Measurements from ENCODE around the gene TNNC1. TPM values are rescaled to one million over a fixed set of nuclear protein-coding genes. Genes with fewer than 3 reads are reported as not detected.

TNNC1 gene
- total and polyA plus RNA-seq, 2 donors (not counting 1 experiment from before 2014, with no cell fraction given): 0.33 to 0.69 TPM

DNA sequence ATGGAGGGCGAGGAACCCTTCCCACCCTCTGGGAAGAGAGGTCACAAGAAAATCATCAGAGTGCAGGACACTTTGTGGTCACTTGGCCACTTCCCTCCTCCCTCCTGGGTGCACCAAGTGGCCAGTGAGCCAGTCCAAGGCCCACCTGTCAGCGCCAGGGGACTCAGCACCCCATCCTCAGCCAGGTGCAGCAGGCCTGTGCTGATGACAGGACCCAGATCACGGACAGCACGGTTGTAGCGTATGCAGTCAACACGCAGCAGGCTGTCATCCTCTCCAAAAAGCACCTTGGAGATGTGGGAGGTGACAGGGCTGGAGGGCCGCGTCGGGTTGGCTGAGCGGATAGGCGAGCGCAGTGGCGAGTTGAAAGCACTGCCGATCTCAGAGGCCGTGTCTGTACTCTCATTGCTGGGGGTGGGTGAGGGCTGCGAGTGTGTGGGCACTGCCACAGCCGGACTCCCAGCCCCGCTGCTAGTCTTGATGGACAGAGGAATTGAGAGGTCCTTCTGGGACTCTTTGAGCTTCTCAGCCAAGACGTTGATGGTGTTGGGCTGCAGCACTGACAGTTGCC, 50.5 kb downstream of the TNNC1 start:
- no peak for TF ChIP-seq EZH2 (IDR thresholded peaks at IDR 0.05; ENCODE audit: low read length, missing control alignments)
- TF ChIP-seq, protein P1, sequence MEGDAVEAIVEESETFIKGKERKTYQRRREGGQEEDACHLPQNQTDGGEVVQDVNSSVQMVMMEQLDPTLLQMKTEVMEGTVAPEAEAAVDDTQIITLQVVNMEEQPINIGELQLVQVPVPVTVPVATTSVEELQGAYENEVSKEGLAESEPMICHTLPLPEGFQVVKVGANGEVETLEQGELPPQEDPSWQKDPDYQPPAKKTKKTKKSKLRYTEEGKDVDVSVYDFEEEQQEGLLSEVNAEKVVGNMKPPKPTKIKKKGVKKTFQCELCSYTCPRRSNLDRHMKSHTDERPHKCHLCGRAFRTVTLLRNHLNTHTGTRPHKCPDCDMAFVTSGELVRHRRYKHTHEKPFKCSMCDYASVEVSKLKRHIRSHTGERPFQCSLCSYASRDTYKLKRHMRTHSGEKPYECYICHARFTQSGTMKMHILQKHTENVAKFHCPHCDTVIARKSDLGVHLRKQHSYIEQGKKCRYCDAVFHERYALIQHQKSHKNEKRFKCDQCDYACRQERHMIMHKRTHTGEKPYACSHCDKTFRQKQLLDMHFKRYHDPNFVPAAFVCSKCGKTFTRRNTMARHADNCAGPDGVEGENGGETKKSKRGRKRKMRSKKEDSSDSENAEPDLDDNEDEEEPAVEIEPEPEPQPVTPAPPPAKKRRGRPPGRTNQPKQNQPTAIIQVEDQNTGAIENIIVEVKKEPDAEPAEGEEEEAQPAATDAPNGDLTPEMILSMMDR (conservative IDR thresholded peaks at IDR 0.05 in 1 of 2, IDR thresholded peaks at IDR 0.05 in 1 of 2; ENCODE audit: low read depth in 1 of 2, low read length in 2 of 2): no peak
- no peaks in the 10 kb centered on the region for H4K20me1 ChIP-seq (ENCODE audit: control insufficient read depth, extremely low read depth, insufficient read depth, low read length)
- no peaks in the 10 kb centered on the region for H3K27me3 ChIP-seq (ENCODE audit: control insufficient read depth, insufficient read depth, low read length)
- no peaks in the 10 kb centered on the region for H3K4me1 ChIP-seq (ENCODE audit: control insufficient read depth, extremely low read depth, insufficient read depth, low read length)
- no peak overlapping the region for H3K4me2 ChIP-seq (ENCODE audit: extremely low read depth, insufficient read depth, low read length)
- DNase-seq (ENCODE audit: low read depth in 2 of 2): no peak
- peaks cover 7% of the 10 kb centered on the region for H3K79me2 ChIP-seq (ENCODE audit: control insufficient read depth, insufficient read depth, low read length)
- H3K9ac ChIP-seq (ENCODE audit: insufficient read depth, low read length): no peak overlapping the region
- H3K36me3 ChIP-seq (ENCODE audit: control insufficient read depth, insufficient read depth, low read length): peaks cover 47% of the 10 kb centered on the region
- no peak overlapping the region for H2AFZ ChIP-seq (ENCODE audit: low read length)
- H3K27ac ChIP-seq (ENCODE audit: insufficient read depth, low read length): no peak overlapping the region
- H3K4me3 ChIP-seq (replicated peaks in 1 of 4; ENCODE audit: control extremely low read depth in 1 of 4, insufficient read depth in 1 of 4, low read depth in 3 of 4, low read length in 4 of 4): no peak overlapping the region
- no peaks in the 10 kb centered on the region for H3K9me3 ChIP-seq (ENCODE audit: control insufficient read depth, insufficient read depth, low read depth, low read length)

DNA sequence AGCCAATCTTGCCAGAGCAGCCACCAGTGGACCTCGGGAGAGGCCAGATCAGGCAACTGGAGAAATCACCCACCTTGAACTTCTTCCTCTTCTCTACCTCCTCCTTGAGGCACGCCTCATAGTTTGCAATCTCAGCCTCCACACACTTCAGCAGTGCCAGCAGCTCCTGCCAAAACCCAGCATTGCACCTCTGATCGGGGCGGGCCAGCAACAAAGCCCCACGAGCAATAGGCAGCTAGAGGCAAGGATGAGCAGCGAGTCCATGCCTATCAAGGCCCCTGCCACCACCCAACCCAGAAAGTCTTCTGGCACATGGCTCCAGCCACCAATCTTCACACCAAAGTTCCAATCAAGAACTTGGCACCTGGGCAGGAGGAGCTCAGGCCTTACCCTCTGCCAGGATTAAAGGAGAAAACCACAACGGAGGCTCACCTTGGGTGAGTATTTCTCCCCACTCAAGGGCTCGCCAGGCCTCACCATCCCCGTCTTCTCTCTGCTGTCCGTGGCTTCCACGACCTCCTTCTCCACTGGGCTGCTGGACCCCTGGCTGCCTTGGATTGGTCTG, 51.1 kb downstream of the TNNC1 start:
- Histone ChIP-seq H3K36me3 (ENCODE audit: control insufficient read depth, insufficient read depth, low read length) (peaks cover 45% of the 10 kb centered on the region), H4K20me1 (ENCODE audit: control insufficient read depth, extremely low read depth, insufficient read depth, low read length) (no peaks in the 10 kb centered on the region), H3K4me3 (replicated peaks in 1 of 4; ENCODE audit: control extremely low read depth in 1 of 4, insufficient read depth in 1 of 4, low read depth in 3 of 4, low read length in 4 of 4) (no peak overlapping the region), H3K4me1 (ENCODE audit: control insufficient read depth, extremely low read depth, insufficient read depth, low read length) (no peaks in the 10 kb centered on the region), H3K9ac (ENCODE audit: insufficient read depth, low read length) (no peak overlapping the region), H3K79me2 (ENCODE audit: control insufficient read depth, insufficient read depth, low read length) (peaks cover 1% of the 10 kb centered on the region), H2AFZ (ENCODE audit: low read length) (no peak overlapping the region), H3K27me3 (ENCODE audit: control insufficient read depth, insufficient read depth, low read length) (no peaks in the 10 kb centered on the region), H3K9me3 (ENCODE audit: control insufficient read depth, insufficient read depth, low read depth, low read length) (no peaks in the 10 kb centered on the region), H3K4me2 (ENCODE audit: extremely low read depth, insufficient read depth, low read length) (no peak overlapping the region), H3K27ac (ENCODE audit: insufficient read depth, low read length) (no peak overlapping the region)
- DNase-seq (ENCODE audit: low read depth in 2 of 2): no peak
- TF ChIP-seq, protein P1 (conservative IDR thresholded peaks at IDR 0.05 in 1 of 2, IDR thresholded peaks at IDR 0.05 in 1 of 2; ENCODE audit: low read depth in 1 of 2, low read length in 2 of 2): no peak
- TF ChIP-seq EZH2 (IDR thresholded peaks at IDR 0.05; ENCODE audit: low read length, missing control alignments): no peak

DNA sequence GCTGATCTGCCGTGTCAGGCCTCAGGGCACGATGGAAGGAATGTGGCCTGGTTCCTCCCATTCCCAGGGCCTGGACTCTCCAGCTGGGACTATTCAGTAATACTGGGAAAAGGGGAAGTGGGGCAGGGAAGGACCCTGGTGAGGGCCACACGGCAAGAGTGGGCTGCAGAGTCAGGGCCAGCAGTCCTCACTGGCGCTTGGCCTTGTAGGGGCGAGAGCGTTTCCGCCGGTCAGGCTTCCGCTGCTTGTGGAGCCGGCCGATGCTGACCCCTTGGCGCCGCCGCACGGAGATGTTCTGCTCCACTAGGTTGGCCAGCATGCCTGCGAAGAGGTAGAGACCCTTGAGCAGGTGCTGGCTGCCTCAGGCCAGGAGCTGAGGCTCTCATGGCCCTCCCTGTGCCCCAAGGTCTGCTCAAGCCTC, 51.7 kb downstream of the TNNC1 start:
- Histone ChIP-seq H2AFZ (ENCODE audit: low read length) (no peak overlapping the region), H3K79me2 (ENCODE audit: control insufficient read depth, insufficient read depth, low read length) (no peaks in the 10 kb centered on the region), H3K27ac (ENCODE audit: insufficient read depth, low read length) (no peak overlapping the region), H3K9me3 (ENCODE audit: control insufficient read depth, insufficient read depth, low read depth, low read length) (no peaks in the 10 kb centered on the region), H4K20me1 (ENCODE audit: control insufficient read depth, extremely low read depth, insufficient read depth, low read length) (no peaks in the 10 kb centered on the region), H3K36me3 (ENCODE audit: control insufficient read depth, insufficient read depth, low read length) (peaks cover 43% of the 10 kb centered on the region), H3K4me1 (ENCODE audit: control insufficient read depth, extremely low read depth, insufficient read depth, low read length) (no peaks in the 10 kb centered on the region), H3K27me3 (ENCODE audit: control insufficient read depth, insufficient read depth, low read length) (no peaks in the 10 kb centered on the region), H3K9ac (ENCODE audit: insufficient read depth, low read length) (no peak overlapping the region), H3K4me3 (replicated peaks in 1 of 4; ENCODE audit: control extremely low read depth in 1 of 4, insufficient read depth in 1 of 4, low read depth in 3 of 4, low read length in 4 of 4) (no peak overlapping the region), H3K4me2 (ENCODE audit: extremely low read depth, insufficient read depth, low read length) (no peak overlapping the region)
- TF ChIP-seq EZH2 (IDR thresholded peaks at IDR 0.05; ENCODE audit: low read length, missing control alignments): no peak
- TF ChIP-seq, protein P1 (conservative IDR thresholded peaks at IDR 0.05 in 1 of 2, IDR thresholded peaks at IDR 0.05 in 1 of 2; ENCODE audit: low read depth in 1 of 2, low read length in 2 of 2): no peak
- no peak for DNase-seq (ENCODE audit: low read depth in 2 of 2)
